GM15510 (cell line): ENCODE results near the gene PODNL1.

Experiments used
- POLR2A ChIP-seq: IDR thresholded peaks from 3 replicates; pipeline ENCODE4 v1.6.1; 2011; ENCODE audit warnings: borderline replicate concordance; ENCODE audit not compliant: insufficient read length; ENCODE audit errors: extremely low read depth

Gene PODNL1

DNA sequence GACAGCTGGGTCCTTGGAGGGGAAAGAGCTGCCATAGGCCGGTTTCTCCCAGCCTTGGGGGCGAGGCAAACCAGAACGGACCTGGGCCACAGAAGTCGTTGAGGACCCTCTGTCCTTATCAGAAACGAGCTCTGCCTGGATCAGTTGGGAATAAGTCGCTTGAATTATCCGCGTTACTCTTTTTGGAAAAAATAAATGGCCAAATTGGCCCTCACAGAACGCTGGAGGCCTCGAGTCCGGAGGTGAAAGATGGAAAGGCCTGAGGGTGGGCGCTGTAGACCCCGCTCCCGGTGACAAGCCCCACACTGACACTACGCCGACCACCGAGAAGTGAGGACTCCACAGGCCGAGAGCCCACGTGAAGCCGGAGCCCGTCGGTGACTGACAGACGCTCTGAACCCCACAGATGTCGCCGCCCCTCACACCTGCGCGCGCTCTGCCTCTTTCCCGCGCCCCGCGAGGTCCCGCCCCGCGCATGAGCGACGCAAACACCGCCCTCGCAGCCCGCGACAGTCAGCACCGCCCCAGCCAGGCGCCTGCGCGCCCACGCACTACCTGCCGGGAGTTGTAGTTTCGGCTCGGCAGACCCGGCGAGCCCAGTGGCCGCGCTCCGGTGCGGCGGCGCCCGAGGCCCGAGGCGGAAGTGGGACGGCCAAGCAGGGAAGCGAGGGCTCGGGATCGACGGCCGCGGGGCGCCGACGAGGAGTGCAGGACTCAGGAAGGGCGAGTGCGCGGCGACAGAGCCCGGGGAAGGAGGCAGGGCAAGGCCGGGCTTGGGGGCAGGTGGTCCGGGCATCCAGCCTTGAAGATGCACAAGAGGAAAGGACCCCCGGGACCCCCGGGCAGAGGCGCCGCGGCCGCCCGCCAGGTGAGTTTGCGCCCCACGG is 32.3 kb downstream of the PODNL1 start, which contains the start of the genes BRME1 and CC2D1A:
Gene BRME1 (minus strand): TSS at position 484 of the 887 bp plus-strand sequence. CDS start 1,225 bp downstream, outside the sequence.
Gene CC2D1A (plus strand): TSS at position 568 of the 887 bp plus-strand sequence. CDS start 241 bp downstream, at position 809.
- peak; percentile 62 for TF ChIP-seq POLR2A

DNA sequence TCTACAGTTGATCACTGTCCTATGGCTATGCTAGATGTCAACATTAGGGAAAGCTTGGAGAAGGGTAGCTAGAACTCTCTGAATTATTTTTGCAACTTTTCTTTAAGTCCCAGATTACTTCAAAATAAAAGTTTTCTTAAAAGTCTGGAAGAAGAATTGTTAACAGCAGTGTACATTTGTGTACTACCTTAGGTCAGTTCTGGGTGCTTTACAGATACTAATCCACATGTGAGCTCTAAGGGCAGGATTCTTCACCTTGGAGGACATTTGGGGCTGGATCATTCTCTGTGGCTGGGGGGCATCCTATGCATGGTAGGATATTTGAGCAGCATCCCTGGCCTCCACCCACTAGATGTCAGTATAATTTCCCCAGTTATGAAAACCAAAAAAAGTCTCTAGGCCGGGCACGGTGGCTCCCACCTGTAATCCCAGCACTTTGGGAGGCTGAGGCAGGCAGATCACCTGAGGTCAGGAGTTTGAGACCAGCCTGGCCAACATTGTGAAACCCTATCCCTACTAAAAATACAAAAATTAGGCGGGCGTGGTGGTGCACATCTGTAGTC is 35.1 kb downstream of the PODNL1 start:
- TF ChIP-seq POLR2A = no peak

DNA sequence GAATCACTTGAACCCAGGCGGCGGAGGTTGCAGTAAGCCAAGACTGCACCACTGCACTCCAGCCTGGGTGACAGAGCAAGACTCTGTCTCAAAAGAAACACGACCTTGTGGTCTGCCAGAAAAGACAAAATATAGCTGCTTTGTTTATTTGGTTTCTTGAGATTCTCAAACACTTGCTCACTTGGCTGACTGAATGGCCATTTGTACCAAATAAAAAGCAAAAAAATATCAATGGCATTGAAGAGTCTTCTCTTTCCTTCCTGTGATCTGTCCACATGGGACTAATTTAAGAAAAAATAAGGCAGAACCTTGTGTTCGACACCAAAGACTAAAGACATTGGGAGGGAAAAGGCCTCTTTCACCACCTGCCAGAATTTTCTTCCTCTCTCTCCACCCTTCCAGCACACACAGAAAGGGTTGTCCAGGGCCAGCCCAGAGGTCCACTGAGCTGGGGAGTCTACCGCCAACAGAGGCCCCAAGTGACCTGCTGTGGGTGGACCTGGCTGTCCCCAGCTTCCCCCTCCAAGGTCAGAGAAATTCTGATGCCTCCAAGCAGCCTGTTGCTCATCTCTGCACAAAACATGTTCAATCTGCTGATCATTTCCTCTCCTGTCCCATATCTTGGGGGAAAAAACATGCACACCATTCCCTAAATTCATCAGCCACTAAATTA is 38.2 kb downstream of the PODNL1 start:
- TF ChIP-seq POLR2A = no peak

DNA sequence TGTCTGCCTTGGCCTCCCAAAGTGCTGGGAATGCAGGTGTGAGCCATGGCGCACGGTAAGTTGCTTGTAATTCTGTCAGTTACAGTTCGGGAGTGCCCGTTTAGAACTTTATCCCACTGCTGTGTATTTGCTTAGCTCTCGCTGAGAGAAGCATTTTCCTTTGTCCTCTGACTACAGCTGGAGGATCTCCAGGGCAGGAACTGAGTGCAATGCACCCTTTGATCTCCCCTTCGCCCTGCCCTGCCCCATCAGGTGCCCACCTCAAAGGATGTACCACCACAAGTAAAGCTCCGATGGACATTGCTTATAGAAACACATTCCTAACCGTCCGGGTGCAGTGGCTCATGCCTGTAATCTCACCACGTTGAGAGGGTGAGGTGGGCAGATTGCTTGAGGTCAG is 38.8 kb downstream of the PODNL1 start:
- no peak for TF ChIP-seq POLR2A

DNA sequence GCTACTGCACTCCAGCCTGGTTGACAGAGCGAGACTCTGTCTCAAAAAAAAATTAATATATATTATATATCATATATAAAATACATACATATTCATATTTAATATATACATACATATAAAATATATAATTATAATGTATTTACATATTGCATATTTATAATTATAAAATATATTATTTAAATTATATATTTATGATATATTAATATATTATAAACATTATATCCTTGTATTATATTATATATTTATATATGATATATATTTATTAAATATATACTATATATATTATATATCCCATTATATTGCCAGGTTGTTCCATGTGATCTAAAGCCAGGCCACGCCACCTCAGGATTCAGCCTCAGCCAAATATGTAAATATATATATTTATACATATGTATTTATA is 42.0 kb downstream of the PODNL1 start:
- TF ChIP-seq POLR2A = no peak

DNA sequence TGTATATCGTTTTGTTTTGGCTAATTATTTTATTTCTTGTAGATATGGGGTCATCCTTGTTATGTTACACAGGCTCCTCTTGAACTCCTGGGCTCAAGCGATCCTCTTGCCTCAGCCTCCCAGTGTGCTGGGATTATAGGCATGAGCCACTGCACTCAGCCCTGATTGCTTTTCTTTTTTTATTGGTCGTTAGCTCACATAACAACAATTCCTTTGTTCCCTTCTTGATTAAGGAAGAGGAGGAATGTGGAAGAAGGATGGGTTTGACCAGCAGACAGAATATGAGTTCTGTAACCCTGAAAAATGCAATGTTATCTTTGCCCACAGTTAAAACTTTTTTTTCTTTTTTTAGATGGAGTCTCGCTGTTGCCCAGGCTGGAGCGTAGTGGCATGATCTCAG is 43.7 kb downstream of the PODNL1 start:
- TF ChIP-seq POLR2A = no peak

DNA sequence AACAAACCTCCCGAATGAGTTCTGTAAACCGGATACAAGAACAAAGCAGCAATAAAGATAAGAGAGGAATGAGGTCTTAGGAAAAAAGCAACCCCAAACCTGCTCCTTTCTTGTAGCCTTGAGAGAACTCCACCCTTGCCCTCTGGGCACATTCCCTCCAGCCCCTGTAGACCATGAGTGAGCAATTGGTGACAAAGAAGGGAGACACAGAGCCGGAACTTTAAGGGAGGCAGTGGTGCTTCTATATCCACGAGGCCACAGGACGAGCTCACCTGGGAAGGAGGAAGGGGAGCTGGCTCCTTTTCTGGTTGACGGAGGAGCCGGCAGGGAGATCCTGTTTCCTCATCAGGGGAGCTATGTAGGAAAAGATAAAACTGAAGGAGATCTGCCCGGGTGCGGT is 45.3 kb downstream of the PODNL1 start:
- TF ChIP-seq POLR2A = no peak

DNA sequence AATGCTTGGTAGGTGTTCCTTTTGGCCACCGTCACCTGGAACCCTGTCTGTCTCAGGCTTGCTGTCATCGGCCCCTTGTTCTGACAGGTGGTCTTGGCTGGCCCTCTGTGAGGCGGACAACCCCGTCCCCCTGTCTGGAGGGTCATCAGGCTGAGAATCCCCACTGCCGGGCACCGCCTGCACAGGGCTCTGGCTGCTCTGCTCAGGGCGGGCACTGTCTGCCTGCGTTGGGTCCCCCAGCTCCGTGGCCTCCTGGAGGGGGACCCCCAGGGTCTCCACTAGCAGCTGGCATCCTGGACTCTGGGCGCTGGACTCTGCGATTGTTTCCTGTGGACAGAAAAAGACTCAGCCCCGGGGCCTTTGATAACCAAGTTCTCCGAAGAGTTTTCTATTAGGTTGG is 48.1 kb downstream of the PODNL1 start:
- TF ChIP-seq POLR2A = no peak

DNA sequence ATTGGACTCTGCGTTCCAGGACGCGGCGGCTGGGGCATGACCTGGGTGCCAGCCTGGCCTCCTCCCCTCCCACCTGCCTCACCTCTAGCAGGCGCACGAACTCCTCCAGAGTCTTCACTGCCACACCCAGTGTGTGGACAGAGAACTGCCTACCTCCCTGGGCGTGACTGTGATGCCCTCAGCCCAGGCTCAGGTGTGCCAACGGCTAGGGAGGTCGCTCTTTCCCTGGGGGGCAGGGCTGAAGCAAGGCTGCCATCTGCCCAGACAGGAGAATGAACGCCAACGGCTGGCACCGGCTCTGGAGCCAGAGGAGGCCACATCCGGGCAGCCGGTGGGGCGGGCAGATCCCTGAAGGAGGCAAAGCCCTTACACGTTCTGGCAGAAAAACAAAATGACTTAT is 49.9 kb downstream of the PODNL1 start:
- TF ChIP-seq POLR2A = no peak

DNA sequence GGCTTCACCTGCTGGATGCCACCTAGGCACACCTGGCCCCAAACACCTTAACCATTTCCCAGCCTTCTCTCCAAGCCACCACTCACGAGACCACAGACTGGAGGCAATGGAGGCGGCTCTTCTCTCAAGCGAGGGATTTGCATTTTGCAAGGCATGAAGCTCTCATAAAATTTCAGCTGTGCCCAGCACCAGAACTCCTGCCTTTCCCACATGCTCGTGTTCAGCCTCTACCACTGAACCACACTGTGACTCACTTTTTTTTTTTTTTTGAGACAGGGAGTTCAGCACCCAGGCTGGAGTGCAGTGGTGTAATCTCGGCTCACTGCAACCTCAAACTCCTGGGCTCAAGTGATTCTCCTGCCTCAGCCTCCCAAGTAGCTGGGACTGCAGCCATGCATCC is 50.7 kb downstream of the PODNL1 start:
- TF ChIP-seq POLR2A = no peak

DNA sequence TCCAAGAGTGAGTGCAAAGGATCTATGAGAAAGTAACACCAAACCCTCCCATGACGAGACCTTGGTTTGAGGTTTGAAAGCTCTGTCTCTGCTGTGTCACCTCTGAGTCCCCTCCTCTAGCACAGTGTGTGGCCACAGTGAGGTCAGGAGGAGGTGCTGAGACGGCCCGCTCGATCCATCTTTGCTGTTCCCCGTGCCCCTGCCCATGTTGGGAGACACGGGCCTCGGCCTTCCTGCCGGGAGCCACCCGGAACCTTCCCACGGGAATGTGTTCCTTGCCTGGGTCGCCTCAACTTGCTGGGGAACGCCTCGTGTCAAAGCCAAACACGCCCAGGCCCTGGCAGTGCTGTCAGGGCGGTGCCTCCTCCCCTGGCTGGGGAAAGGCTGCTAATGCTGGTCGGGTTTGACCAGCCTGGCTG is 51.2 kb downstream of the PODNL1 start:
- no peak for TF ChIP-seq POLR2A

DNA sequence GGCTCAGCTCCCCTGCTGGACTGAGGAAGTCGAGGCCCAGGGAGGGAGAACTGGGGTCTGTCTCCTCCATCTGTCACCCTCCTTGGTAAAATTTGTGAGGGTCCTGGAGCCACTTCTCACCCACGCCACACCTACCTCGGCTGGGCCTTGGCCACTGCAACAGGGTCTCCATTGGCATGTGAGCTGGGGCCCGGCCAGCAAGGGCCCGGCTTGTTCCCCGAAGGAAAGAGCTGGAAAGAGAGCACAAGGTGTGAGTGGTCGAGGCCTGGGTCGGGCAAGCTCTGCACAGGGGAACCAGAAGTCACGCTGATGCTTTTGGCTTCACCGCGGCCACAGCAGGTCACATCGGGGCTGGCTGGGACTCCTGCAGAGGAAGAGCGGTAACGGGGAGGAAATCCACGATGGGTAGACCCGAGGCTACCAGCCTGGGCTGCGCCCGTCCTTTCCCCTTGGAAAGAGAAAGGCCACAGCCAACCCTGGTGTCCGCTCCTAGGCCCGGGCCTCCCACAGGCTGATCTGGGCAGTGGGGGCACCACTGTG is 52.3 kb downstream of the PODNL1 start:
- TF ChIP-seq POLR2A = no peak

DNA sequence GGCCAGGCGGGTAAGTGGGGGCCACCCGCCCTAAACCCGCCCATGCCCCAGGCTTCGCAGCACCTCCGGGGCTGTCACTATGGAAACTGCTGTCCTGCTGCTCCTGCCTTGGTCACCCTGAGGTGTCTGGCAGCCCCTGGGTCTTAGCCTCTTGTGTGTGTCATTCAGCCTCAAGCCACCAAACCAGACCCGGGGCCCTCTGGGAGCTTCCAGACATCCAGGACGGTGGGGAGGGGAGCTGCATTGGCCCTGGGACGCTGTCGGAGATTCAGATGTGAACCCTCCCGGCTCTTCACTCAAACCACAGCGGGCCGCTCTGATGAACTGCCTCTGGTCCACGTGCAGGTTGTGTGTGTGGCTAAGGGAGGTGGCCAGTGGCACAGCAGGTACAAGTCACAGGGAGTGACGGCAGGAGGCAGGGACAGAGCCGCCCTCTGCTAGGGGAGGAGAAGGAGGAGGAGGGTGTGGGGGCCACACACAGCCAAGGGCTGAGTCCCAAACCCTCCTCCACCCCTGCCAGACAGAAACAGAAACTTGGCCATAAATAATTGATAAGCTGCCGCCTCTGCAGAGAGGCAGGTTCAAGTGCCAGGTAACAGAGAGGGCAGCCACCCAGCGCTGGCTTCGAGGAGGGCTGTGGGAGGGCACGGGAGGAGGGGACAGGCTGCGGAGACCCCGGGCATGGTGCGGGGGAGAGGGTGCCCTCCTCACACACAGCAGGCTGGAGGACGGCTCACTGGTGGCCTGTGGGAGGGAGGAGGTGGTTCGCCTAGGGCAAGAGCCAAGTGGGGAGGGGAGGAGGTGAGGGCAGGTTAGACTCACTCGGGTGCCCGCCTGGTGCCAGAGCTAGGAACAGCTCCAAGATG is 53.3 kb downstream of the PODNL1 start:
- no peak for TF ChIP-seq POLR2A

DNA sequence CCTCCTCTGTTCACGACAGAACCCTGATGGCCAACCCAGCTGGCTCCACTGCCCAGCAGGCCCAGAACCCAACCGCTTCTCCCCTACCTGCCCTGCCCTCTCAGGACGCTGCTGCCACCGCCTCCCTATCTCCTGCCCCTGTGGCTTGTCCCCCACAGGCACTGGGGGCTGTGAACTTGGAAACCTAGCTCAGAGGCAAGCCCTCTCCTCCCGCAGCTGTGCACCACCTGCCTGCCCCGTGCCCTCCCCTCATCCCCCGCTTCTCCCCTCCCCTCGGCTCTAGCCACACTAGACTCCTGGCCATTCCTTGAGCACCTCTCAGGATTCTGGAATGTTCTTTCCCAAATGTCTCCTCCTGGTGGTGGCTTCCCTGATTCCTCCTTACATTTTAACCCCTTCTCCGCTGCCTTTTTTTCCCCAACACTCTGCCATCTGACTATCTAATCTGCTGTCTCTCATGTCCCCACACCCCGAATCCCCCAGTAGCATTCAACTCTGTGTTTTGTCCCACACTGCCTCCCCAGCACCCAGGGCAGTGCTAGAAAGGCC is 54.6 kb downstream of the PODNL1 start:
- TF ChIP-seq POLR2A = no peak

DNA sequence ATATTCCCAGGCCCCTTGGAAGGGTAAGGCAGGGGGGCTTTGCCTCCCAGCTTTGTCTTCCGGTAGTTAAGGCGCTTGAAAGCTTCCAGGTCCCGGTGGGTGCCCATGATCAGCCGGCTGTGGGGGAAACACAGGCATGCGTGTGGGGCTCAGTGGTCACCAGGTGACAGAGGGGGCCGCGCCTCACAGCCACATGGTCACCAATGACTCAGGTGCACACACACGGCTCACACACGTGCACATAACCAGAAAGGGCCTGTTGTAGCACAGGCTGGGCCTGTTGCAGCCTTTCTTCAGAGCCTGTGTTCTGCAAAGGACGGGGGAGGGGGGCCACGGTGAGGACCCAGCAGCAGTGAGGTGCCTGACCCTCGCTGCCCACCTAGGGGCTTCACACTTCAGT is 55.4 kb downstream of the PODNL1 start:
- TF ChIP-seq POLR2A = no peak

DNA sequence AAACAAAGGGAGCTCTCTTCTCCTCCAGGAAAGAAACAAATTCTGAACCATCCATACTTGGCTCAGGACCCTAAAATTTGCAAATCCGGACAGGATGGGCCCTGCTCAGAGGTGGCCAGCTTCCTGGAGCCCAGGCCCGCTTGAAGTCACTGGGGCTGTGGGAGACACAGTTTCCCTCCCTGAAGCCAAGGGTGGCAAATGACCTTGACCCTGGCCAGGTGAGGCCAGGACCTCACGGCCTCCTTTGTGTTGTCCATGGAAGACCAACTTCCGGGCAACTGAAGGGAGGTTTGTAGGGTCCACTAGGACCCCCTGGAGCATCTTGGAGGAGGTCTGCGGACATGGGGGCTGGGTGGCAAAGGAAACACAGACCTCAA is 55.8 kb downstream of the PODNL1 start:
- no peak for TF ChIP-seq POLR2A
